GM19035 (cell line): Measurements from ENCODE around the gene ZDHHC11.
"Not testable (repeated sequence)": the region's sequence is repeated elsewhere in the genome, so short reads cannot be mapped to it uniquely, and the experiment has no call there.

Experiments used
- ATAC-seq: cut with Tn5 transposase; IDR thresholded peaks from one replicate; pipeline ENCODE4 v1.9.1; 2021; ENCODE audit not compliant: unreplicated experiment

The ZDHHC11 gene

GRCh38 chr5:845676-846601 is 4.8 kb downstream of the ZDHHC11 start:
- ATAC-seq = not testable (repeated sequence)

- ATAC-seq = not testable (repeated sequence)
Observed at GRCh38 chr5:845031-845675, 5.6 kb downstream of the ZDHHC11 start.

- ATAC-seq = not testable (repeated sequence)
Observed at GRCh38 chr5:844426-844825, 6.4 kb downstream of the ZDHHC11 start.

GRCh38 chr5:843926-844325 is 6.9 kb downstream of the ZDHHC11 start:
- ATAC-seq = not testable (repeated sequence)

- not testable (repeated sequence) for ATAC-seq
Observed at GRCh38 chr5:843371-843770, 7.4 kb downstream of the ZDHHC11 start.

- not testable (repeated sequence) for ATAC-seq
Observed at GRCh38 chr5:842402-843221, 8.2 kb downstream of the ZDHHC11 start.

GRCh38 chr5:841531-842401 is 9.0 kb downstream of the ZDHHC11 start:
- not testable (repeated sequence) for ATAC-seq

GRCh38 chr5:840974-841435 is 9.8 kb downstream of the ZDHHC11 start:
- ATAC-seq = not testable (repeated sequence)

GRCh38 chr5:840118-840973 is 10.4 kb downstream of the ZDHHC11 start:
- not testable (repeated sequence) for ATAC-seq

- ATAC-seq = not testable (repeated sequence)
Observed at GRCh38 chr5:838431-838851, 12.3 kb downstream of the ZDHHC11 start.

GRCh38 chr5:837621-838121 is 13.1 kb downstream of the ZDHHC11 start:
- not testable (repeated sequence) for ATAC-seq

- not testable (repeated sequence) for ATAC-seq
Observed at GRCh38 chr5:835933-836612, 14.7 kb downstream of the ZDHHC11 start.

- ATAC-seq = not testable (repeated sequence)
Observed at GRCh38 chr5:834013-834412, 16.8 kb downstream of the ZDHHC11 start.

GRCh38 chr5:828194-828593 is 22.6 kb downstream of the ZDHHC11 start:
- ATAC-seq = not testable (repeated sequence)

- not testable (repeated sequence) for ATAC-seq
Observed at GRCh38 chr5:825544-825943, 25.2 kb downstream of the ZDHHC11 start.

GRCh38 chr5:821504-821903 is 29.3 kb downstream of the ZDHHC11 start:
- ATAC-seq = no peak

- no peak for ATAC-seq
Observed at GRCh38 chr5:820245-820644, 30.5 kb downstream of the ZDHHC11 start.

GRCh38 chr5:819078-819477 is 31.7 kb downstream of the ZDHHC11 start:
- no peak for ATAC-seq
